Duodenal mucosa (tissue), 2 donors: Measurements from ENCODE around the gene ERVH48-1.
"Not testable (repeated sequence)": the region's sequence is repeated elsewhere in the genome, so short reads cannot be mapped to it uniquely, and the experiment has no call there.

Source experiments
- H3K27ac ChIP-seq: one replicate; pipeline ENCODE4 v1.7.0; 2013; ENCODE audit warnings: low read depth, low read length
- H3K27me3 ChIP-seq, 2 donors: one replicate each; pipeline ENCODE4 v1.7.0; 2013; ENCODE audit warnings: low read length in 2 of 2, control low read depth in 1 of 2; ENCODE audit not compliant: insufficient read depth in 2 of 2, control insufficient read depth in 1 of 2
- H3K36me3 ChIP-seq, 2 donors: one replicate each; pipeline ENCODE4 v1.7.0; 2013; ENCODE audit warnings: low read length in 2 of 2, control low read depth in 1 of 2; ENCODE audit not compliant: insufficient read depth in 2 of 2, control insufficient read depth in 1 of 2
- H3K4me1 ChIP-seq, 2 donors: one replicate each; pipeline ENCODE4 v1.7.0; 2013; ENCODE audit warnings: low read length in 2 of 2, control low read depth in 1 of 2; ENCODE audit not compliant: insufficient read depth in 2 of 2, control insufficient read depth in 1 of 2
- H3K4me3 ChIP-seq, 2 donors: one replicate each; pipeline ENCODE4 v1.7.0; 2013; ENCODE audit warnings: low read length in 2 of 2, low read depth in 1 of 2
- H3K9ac ChIP-seq, 2 donors: one replicate each; pipeline ENCODE4 v1.7.0; 2013; ENCODE audit warnings: low read length in 2 of 2, low read depth in 1 of 2
- H3K9me3 ChIP-seq, 2 donors: one replicate each; pipeline ENCODE4 v1.7.0; 2013; ENCODE audit warnings: low read length in 2 of 2, control low read depth in 1 of 2; ENCODE audit not compliant: control insufficient read depth in 1 of 2

Gene ERVH48-1

GRCh38 chr21:42927474-42928200, 2.2 kb upstream of the ERVH48-1 start:
- H3K9me3 ChIP-seq, H3K9ac ChIP-seq, H3K27me3 ChIP-seq, H3K4me1 ChIP-seq, H3K4me3 ChIP-seq, H3K36me3 ChIP-seq, H3K27ac ChIP-seq: not testable (repeated sequence)

GRCh38 chr21:42924433-42924751, 1.0 kb downstream of the ERVH48-1 start:
- Histone ChIP-seq H3K36me3 (no peaks in the 10 kb centered on the region), H3K27ac (no peak overlapping the region), H3K9me3 (no peaks in the 10 kb centered on the region), H3K4me3 (no peak overlapping the region), H3K4me1 (peaks cover 0 to 4% of the 10 kb centered on the region in 2 donors), H3K9ac (peak overlapping the region in 1 of 2 donors; percentile 10), H3K27me3 (no peaks in the 10 kb centered on the region)

GRCh38 chr21:42923553-42924432, 1.6 kb downstream of the ERVH48-1 start:
- Histone ChIP-seq H3K27ac (no peak overlapping the region), H3K9me3 (no peaks in the 10 kb centered on the region), H3K36me3 (no peaks in the 10 kb centered on the region), H3K9ac (peak overlapping the region; percentile 10 to 43), H3K27me3 (no peaks in the 10 kb centered on the region), H3K4me1 (peaks cover 0 to 4% of the 10 kb centered on the region in 2 donors), H3K4me3 (peak overlapping the region in 1 of 2 donors; percentile 29)

GRCh38 chr21:42922918-42923317, 2.5 kb downstream of the ERVH48-1 start:
- Histone ChIP-seq H3K27me3 (no peaks in the 10 kb centered on the region), H3K4me3 (no peak overlapping the region), H3K4me1 (peaks cover 0 to 4% of the 10 kb centered on the region in 2 donors), H3K9ac (no peak overlapping the region), H3K27ac (no peak overlapping the region), H3K36me3 (no peaks in the 10 kb centered on the region), H3K9me3 (no peaks in the 10 kb centered on the region)

- H3K9me3 ChIP-seq, result no peaks in the 10 kb centered on the region
- no peaks in the 10 kb centered on the region for H3K27me3 ChIP-seq
- H3K27ac ChIP-seq, result no peak overlapping the region
- no peak overlapping the region for H3K9ac ChIP-seq
- H3K4me3 ChIP-seq, result no peak overlapping the region
- no peaks in the 10 kb centered on the region for H3K36me3 ChIP-seq
- H3K4me1 ChIP-seq, result peaks cover 0 to 4% of the 10 kb centered on the region in 2 donors
These were observed 3.5 kb downstream of the ERVH48-1 start for GRCh38 chr21:42921927-42922326.

GRCh38 chr21:42918291-42918690, 7.1 kb downstream of the ERVH48-1 start:
- Histone ChIP-seq H3K36me3 (no peaks in the 10 kb centered on the region), H3K4me3 (no peak overlapping the region), H3K9me3 (no peaks in the 10 kb centered on the region), H3K4me1 (no peaks in the 10 kb centered on the region), H3K27ac (no peak overlapping the region), H3K27me3 (no peaks in the 10 kb centered on the region), H3K9ac (no peak overlapping the region)

- no peaks in the 10 kb centered on the region for H3K4me1 ChIP-seq
- no peaks in the 10 kb centered on the region for H3K9me3 ChIP-seq
- no peak overlapping the region for H3K27ac ChIP-seq
- no peak overlapping the region for H3K4me3 ChIP-seq
- H3K9ac ChIP-seq, result no peak overlapping the region
- H3K27me3 ChIP-seq, result no peaks in the 10 kb centered on the region
- peaks cover 10 to 37% of the 10 kb centered on the region in 2 donors for H3K36me3 ChIP-seq
These were observed 12.0 kb downstream of the ERVH48-1 start for GRCh38 chr21:42913476-42913875.

- not testable (repeated sequence) for H3K27ac ChIP-seq, H3K4me3 ChIP-seq, H3K9me3 ChIP-seq, H3K9ac ChIP-seq, H3K27me3 ChIP-seq, H3K4me1 ChIP-seq
- H3K36me3 ChIP-seq, result peaks cover 14 to 45% of the 10 kb centered on the region in 2 donors
These were observed 13.5 kb downstream of the ERVH48-1 start for GRCh38 chr21:42911920-42912319.

- H3K36me3 ChIP-seq, result peaks cover 26 to 70% of the 10 kb centered on the region in 2 donors
- H3K4me3 ChIP-seq, result not testable (repeated sequence)
These were observed 16.9 kb downstream of the ERVH48-1 start for GRCh38 chr21:42908484-42908883.

GRCh38 chr21:42906233-42906632, 19.2 kb downstream of the ERVH48-1 start:
- Histone ChIP-seq H3K4me1 (no peaks in the 10 kb centered on the region), H3K9me3 (no peaks in the 10 kb centered on the region), H3K27ac (no peak overlapping the region), H3K4me3 (no peak overlapping the region), H3K9ac (no peak overlapping the region), H3K36me3 (peaks cover 35 to 77% of the 10 kb centered on the region in 2 donors), H3K27me3 (no peaks in the 10 kb centered on the region)

More at GRCh38 chr21:42908484-42908883, 16.9 kb downstream of the ERVH48-1 start:
- H3K9ac ChIP-seq, H3K27me3 ChIP-seq, H3K9me3 ChIP-seq, H3K27ac ChIP-seq, H3K4me1 ChIP-seq: not testable (repeated sequence)
